Umbilical cord (tissue), 2 donors: Measurements from ENCODE around the gene JMJD1C. TPM values are rescaled to one million over a fixed set of nuclear protein-coding genes. Genes with fewer than 3 reads are reported as not detected.
"Not testable (repeated sequence)": the region's sequence is repeated elsewhere in the genome, so short reads cannot be mapped to it uniquely, and the experiment has no call there.

Source experiments
- DNase-seq: peaks from one replicate; pipeline ENCODE4 v3.0.0-alpha.2; 2015; ENCODE audit warnings: low spot score
- total RNA-seq: library from RNA; depleted of rRNA; stranded (reverse); fragments of >200 nt; gene quantifications from one replicate; pipeline ENCODE4 v1.2.3, GENCODE V29; 2014; ENCODE audit warnings: low replicate concordance; ENCODE audit not compliant: insufficient read depth

The JMJD1C gene
- total RNA-seq = 80.7 TPM

GRCh38 chr10:63465293-63466143 lies at the start of gene JMJD1C:
Gene JMJD1C (minus strand): TSS chr10:63465977. CDS start chr10:63465662, 315 bp downstream.
- peak; percentile 81 for DNase-seq

- peak; percentile 21 for DNase-seq
Measured at GRCh38 chr10:63515002-63515763, 49.4 kb upstream of the JMJD1C start.

GRCh38 chr10:63506554-63506953 lies 40.8 kb upstream of the JMJD1C start:
- no peak for DNase-seq

GRCh38 chr10:63505562-63505961 lies 39.8 kb upstream of the JMJD1C start:
- no peak for DNase-seq

GRCh38 chr10:63504145-63504881 lies 38.5 kb upstream of the JMJD1C start:
- DNase-seq = peak; percentile 22

GRCh38 chr10:63503395-63503794 lies 37.6 kb upstream of the JMJD1C start:
- no peak for DNase-seq

GRCh38 chr10:63502832-63503231 lies 37.1 kb upstream of the JMJD1C start:
- DNase-seq = no peak

GRCh38 chr10:63501954-63502353 lies 36.2 kb upstream of the JMJD1C start:
- DNase-seq = no peak

GRCh38 chr10:63500551-63500950 lies 34.8 kb upstream of the JMJD1C start:
- not testable (repeated sequence) for DNase-seq

- DNase-seq = no peak
Measured at GRCh38 chr10:63498665-63499064, 32.9 kb upstream of the JMJD1C start.

GRCh38 chr10:63497321-63497720 lies 31.5 kb upstream of the JMJD1C start:
- DNase-seq = no peak

GRCh38 chr10:63496561-63496960 lies 30.8 kb upstream of the JMJD1C start:
- no peak for DNase-seq

- no peak for DNase-seq
Measured at GRCh38 chr10:63494951-63495350, 29.2 kb upstream of the JMJD1C start.

- no peak for DNase-seq
Measured at GRCh38 chr10:63493004-63493403, 27.2 kb upstream of the JMJD1C start.

- DNase-seq = not testable (repeated sequence)
Measured at GRCh38 chr10:63492317-63492690, 26.5 kb upstream of the JMJD1C start.

GRCh38 chr10:63491588-63492316 lies 26.0 kb upstream of the JMJD1C start:
- peak; percentile 88 for DNase-seq

- no peak for DNase-seq
Measured at GRCh38 chr10:63489838-63490237, 24.1 kb upstream of the JMJD1C start.

GRCh38 chr10:63487990-63488389 lies 22.2 kb upstream of the JMJD1C start:
- no peak for DNase-seq

GRCh38 chr10:63483983-63484382 lies 18.2 kb upstream of the JMJD1C start:
- DNase-seq = no peak

- DNase-seq = no peak
Measured at GRCh38 chr10:63481815-63482421, 16.1 kb upstream of the JMJD1C start.

- DNase-seq = no peak
Measured at GRCh38 chr10:63480237-63480636, 14.5 kb upstream of the JMJD1C start.
